GM19328 (cell line): ENCODE results near the gene PNMA5.
"Not testable (repeated sequence)": the region's sequence is repeated elsewhere in the genome, so short reads cannot be mapped to it uniquely, and the experiment has no call there.

Experiments
- ATAC-seq: cut with Tn5 transposase; IDR thresholded peaks from one replicate; pipeline ENCODE4 v1.9.1; 2021; ENCODE audit warnings: mild to moderate bottlenecking, moderate library complexity; ENCODE audit not compliant: unreplicated experiment

PNMA5 gene

GRCh38 chrX:152993933-152994332 lies at the start of gene PNMA5:
PNMA5 (minus strand) TSS chrX:152994116; CDS start chrX:152991598, 2,518 bp downstream.
- ATAC-seq = no peak

DNA sequence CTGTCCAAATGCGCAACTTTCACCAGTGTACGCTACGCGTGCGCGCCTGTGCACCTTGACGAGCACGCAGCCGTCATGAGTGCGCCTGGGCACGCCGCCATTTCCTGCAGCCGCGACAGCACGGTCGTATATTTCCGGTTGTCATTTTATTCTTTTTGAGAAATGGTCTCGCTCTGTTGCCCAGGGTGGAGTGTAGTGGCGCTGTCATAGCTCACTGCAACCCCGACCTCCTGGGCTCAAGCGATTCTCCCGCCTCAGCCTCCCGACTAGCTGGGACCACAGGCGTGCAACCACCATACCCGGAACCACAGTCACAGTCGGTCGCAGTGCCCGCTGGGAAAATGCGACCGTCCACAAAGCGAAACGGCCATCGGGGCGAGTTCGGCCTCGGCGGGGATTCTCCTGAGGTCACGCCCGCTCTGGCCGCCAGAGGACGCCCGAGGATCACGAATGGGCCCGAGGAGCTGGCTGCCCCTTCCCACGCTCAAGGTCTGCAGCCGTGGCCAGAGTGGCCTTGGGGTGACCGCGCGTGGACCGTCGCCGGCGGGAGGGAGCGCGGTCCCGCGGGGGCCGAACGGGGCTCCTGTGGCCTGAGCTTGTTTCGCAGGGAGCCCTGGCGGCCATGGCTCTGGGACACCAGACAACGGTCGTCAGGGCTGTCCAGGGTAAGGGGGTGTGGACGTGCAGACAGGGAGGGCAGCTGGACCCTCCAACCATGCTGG lies 38.6 kb upstream of the PNMA5 start:
- ATAC-seq = no peak

- no peak for ATAC-seq
Measured at GRCh38 chrX:153030801-153031200, 36.9 kb upstream of the PNMA5 start.

- ATAC-seq = no peak
Measured at GRCh38 chrX:153029875-153030274, 36.0 kb upstream of the PNMA5 start.

- ATAC-seq = no peak
Measured at GRCh38 chrX:153029162-153029561, 35.2 kb upstream of the PNMA5 start.

GRCh38 chrX:153028487-153028886 lies 34.6 kb upstream of the PNMA5 start:
- not testable (repeated sequence) for ATAC-seq

DNA sequence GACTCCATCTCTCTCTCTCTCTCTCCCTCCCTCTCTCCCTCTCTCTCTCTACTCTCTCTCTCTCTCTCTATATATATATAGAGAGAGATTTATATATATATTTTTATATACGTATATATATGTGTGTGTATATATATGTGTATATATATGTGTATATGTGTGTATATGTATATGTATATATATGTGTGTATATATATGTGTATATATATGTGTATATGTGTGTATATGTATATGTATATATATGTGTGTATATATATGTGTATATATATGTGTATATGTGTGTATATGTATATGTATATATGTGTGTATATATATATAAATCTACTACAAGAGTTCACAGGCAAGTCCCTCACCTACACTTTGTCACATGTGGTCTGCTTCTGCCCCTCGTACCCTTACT lies 32.6 kb upstream of the PNMA5 start:
- not testable (repeated sequence) for ATAC-seq

DNA sequence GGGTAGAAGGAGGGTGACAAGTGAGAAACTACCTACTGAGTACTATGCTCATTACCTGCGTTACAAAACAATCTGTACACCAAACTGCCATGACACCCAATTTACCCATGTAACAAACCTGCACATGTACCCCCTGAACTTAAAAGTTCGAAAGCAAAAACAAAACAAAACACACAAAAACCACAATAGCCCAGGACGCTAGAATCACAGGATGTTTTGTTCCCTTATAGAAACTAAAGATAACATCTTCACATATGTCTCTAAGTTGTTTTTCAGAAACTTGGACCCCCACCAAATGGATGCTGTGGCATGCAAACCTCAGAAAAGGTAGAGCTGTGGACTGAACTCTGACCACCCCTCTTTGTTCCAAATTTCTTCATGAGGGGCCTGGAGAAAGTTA lies 25.2 kb upstream of the PNMA5 start:
- no peak for ATAC-seq

DNA sequence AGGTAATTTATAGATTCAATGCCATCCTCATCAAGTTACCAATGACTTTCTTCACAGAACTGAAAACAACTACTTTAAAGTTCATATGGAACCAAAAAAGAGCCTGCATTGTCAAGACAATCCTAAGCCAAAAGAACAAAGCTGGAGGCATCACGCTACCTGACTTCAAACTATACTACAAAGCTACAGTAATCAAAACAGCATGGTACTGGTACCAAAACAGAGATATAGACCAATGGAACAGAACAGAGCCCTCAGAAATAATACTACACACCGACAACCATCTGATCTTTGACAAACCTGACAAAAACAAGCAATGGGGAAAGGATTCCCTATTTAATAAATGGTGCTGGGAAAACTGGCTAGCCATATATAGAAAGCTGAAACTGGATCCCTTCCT lies 23.3 kb upstream of the PNMA5 start:
- not testable (repeated sequence) for ATAC-seq

- ATAC-seq = no peak
Measured at GRCh38 chrX:153004780-153005179, 10.9 kb upstream of the PNMA5 start.

GRCh38 chrX:153003981-153004380 lies 10.1 kb upstream of the PNMA5 start:
- ATAC-seq = no peak

GRCh38 chrX:153002182-153002581 lies 8.3 kb upstream of the PNMA5 start:
- not testable (repeated sequence) for ATAC-seq

GRCh38 chrX:152997337-152997736 lies 3.4 kb upstream of the PNMA5 start:
- no peak for ATAC-seq

DNA sequence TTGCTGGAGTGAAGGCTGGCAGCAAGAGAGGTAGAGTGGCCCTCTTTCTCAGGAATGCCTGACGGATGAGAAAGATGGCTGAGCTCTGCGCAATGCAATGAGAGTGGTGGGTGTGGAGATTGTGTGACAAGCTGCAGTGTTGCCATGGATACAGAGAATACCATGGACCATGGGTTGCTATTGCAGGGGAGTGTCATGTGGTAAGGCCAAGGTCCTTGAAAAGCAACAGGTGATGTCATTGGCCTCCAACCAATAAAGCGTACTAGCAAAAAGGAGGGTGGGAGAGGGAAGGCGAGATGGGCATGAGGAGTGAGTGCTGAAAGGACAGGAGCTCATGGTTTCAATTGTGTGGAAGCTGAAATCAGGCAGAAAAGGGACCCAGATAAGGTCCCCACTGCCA lies 1.8 kb downstream of the PNMA5 start:
- ATAC-seq = no peak

GRCh38 chrX:152991123-152991522 lies 2.8 kb downstream of the PNMA5 start:
- no peak for ATAC-seq

DNA sequence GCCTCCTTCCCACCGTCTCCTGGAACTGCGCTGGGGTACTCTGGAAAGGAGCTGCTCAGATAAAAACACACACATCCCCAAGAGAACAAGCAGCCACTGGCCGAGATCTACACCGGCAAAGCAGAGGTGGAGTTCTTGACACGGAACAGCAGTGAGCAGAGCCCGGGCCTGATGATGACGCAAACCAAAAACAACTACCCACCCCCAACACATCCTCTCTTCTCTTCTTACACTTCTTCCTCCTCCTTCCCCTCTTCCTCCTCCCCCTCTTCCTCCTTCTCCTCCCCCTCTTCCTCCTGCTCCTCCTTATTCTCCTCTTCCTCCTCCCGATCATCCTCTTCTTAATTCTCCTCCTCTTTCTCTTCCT lies 4.6 kb downstream of the PNMA5 start:
- ATAC-seq = no peak

DNA sequence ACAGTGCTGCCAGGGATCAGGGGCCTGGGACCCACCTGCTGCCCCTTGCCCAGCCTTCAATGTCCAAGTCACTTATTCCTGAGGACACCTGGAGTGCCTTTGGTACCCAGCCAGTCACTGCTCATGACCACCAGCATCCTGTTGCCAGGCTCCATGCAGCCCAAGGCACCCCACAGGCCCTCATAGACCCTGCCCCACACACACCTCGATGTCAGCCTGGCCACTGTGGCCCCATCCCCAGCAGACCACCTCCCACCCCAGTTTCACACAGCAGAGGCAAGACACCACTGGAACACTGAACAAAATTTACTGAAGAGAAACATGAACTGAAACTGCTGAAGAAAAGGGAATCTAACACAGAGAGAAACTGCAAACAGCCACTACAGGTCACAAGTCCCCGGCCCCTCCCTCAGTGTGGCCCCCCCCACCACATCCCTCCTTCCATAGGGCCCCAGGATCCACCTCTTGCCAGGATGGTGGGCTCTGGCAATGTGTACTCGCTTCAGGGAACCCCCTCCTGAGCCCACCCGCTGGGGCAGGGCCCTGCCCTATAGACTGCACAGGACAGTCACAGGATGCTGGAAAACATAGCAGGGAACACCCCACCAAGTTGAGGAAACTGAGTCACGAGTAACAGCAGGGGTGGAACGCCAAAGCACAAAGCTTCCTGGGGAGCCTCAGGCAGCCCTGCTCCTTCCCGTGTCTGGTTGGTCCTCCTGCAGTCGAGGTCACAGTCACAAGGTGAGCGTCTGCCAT lies 5.2 kb downstream of the PNMA5 start:
- no peak for ATAC-seq

DNA sequence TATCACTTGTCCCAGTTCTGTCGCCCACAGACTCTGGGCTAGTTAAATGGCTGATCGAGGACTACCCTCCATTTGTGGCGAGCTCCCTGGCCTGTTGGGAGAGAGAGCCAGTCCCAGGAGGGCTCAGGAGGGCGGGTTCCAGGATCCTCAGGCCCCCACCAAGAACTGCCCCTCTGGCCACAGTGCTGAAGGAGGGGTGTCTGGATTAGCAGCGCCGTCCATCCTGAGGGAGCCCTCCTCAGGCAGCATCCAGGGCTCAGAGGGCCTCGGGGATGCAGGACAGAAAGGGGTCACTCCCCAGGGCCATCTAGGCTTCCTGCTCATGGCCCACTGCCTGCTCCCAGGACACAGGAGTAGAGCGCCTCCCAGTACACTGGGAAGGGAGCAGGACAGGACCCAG lies 6.1 kb downstream of the PNMA5 start:
- ATAC-seq = no peak

- ATAC-seq = not testable (repeated sequence)
Measured at GRCh38 chrX:152987156-152987555, 6.8 kb downstream of the PNMA5 start.

GRCh38 chrX:152985383-152985782 lies 8.5 kb downstream of the PNMA5 start:
- ATAC-seq = not testable (repeated sequence)

- no peak for ATAC-seq
Measured at GRCh38 chrX:152968193-152968592, 25.7 kb downstream of the PNMA5 start.

DNA sequence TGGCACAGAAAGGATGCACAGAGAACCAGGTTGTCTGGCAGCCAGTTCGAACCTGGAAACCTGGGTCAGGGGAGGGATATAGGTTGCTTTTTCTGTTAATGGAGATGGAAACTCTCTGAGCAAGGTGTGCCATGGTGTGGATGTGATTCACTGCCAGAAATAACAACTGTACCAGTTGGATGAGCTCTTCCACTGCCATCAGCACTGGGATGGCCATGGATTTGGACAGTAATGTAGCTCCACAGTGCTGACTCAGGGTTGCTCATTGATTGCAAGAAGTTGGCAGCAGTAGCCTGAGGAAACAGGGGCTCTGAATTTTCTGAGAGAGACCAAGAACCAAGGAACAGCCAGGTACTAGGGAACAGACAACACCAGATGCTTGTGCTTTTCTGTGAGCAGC lies 33.8 kb downstream of the PNMA5 start:
- ATAC-seq = no peak
